Activated CD4-positive, alpha-beta memory T cell treated with anti-CD3 and anti-CD28 coated beads for 36 hours (primary cell): ENCODE measurements around the gene SLC39A3. TPM values are rescaled to one million over a fixed set of nuclear protein-coding genes. Genes with fewer than 3 reads are reported as not detected.

Source experiments
- CTCF ChIA-PET: fragments of 350-600 bp; sonication (Branson Sonifier 250); formaldehyde crosslinking; loops from one replicate; lab custom pipeline; 2021; ENCODE audit warnings: antibody characterized with exemption, inconsistent platforms; lab: Charles Lee
- POLR2A ChIA-PET: fragments of 350-600 bp; sonication (Branson Sonifier 250); formaldehyde crosslinking; loops from one replicate; lab custom pipeline; 2021; ENCODE audit warnings: antibody characterized with exemption; lab: Charles Lee
- DNase-seq: peaks from one replicate; pipeline ENCODE4 v3.0.0-alpha.2; 2020
- H3K27ac Mint-ChIP-seq: one replicate; pipeline ENCODE4 v1.8.0; 2021; ENCODE audit warnings: mixed read lengths
- H3K27me3 Mint-ChIP-seq: one replicate; pipeline ENCODE4 v1.8.0; 2021; ENCODE audit warnings: mixed read lengths
- H3K36me3 Mint-ChIP-seq: one replicate; pipeline ENCODE4 v1.8.0; 2021; ENCODE audit warnings: mixed read lengths
- H3K4me1 Mint-ChIP-seq: one replicate; pipeline ENCODE4 v1.8.0; 2021; ENCODE audit warnings: low read depth, mixed read lengths
- H3K4me3 Mint-ChIP-seq: one replicate; pipeline ENCODE4 v1.8.0; 2021; ENCODE audit warnings: mild to moderate bottlenecking, mixed read lengths
- H3K9me3 Mint-ChIP-seq: one replicate; pipeline ENCODE4 v1.8.0; 2021; ENCODE audit warnings: mixed read lengths
- intact Hi-C: fragments of 100-400 bp; cut with micrococcal nuclease; formaldehyde crosslinking; loops from one replicate; pipeline ENCODE4 v1.15.1; 2023
- total RNA-seq, 2 experiments: library from RNA; stranded (reverse); gene quantifications; one replicate each; pipeline ENCODE4 v1.2.3, GENCODE V29; 2021

The SLC39A3 gene
- total RNA-seq, 2 experiments from 2014 or later = 21.0 to 24.0 TPM

- ChIA-PET CTCF (interaction anchor here (1.7 kb wide), 1 partner anchor 23 kb away, joined by 5 read pairs; no protein-coding TSS in a partner anchor), POLR2A (no interaction called here)
- Mint-ChIP-seq H3K4me1 (no peaks in the 10 kb centered on the region), H3K4me3 (no peak overlapping the region), H3K36me3 (no peaks in the 10 kb centered on the region), H3K9me3 (no peaks in the 10 kb centered on the region), H3K27me3 (peaks cover 14% of the 10 kb centered on the region), H3K27ac (no peak overlapping the region)
- DNase-seq = no peak
- intact Hi-C loops = no loop called here
Observed at GRCh38 chr19:2726904-2727639, 12.7 kb downstream of the SLC39A3 start.

- DNase-seq = no peak
- Mint-ChIP-seq H3K27ac (no peak overlapping the region), H3K4me3 (no peak overlapping the region), H3K4me1 (no peaks in the 10 kb centered on the region), H3K36me3 (no peaks in the 10 kb centered on the region), H3K9me3 (no peaks in the 10 kb centered on the region), H3K27me3 (peaks cover 20% of the 10 kb centered on the region)
- ChIA-PET POLR2A (no interaction called here), CTCF (interaction anchor here (1.7 kb wide), 1 partner anchor 23 kb away, joined by 5 read pairs; no protein-coding TSS in a partner anchor)
- intact Hi-C loops = no loop called here
Observed at GRCh38 chr19:2726160-2726855, 13.5 kb downstream of the SLC39A3 start.

GRCh38 chr19:2724148-2724557 is 15.7 kb downstream of the SLC39A3 start:
- Mint-ChIP-seq H3K4me3 (no peak overlapping the region), H3K9me3 (no peaks in the 10 kb centered on the region), H3K27me3 (peaks cover 27% of the 10 kb centered on the region), H3K36me3 (no peaks in the 10 kb centered on the region), H3K4me1 (no peaks in the 10 kb centered on the region), H3K27ac (no peak overlapping the region)
- no peak for DNase-seq
- intact Hi-C loops = no loop called here
- ChIA-PET POLR2A (no interaction called here), CTCF (no interaction called here)

GRCh38 chr19:2723747-2724146 is 16.1 kb downstream of the SLC39A3 start:
- Mint-ChIP-seq H3K27me3 (peaks cover 29% of the 10 kb centered on the region), H3K4me3 (no peak overlapping the region), H3K36me3 (no peaks in the 10 kb centered on the region), H3K27ac (no peak overlapping the region), H3K9me3 (no peaks in the 10 kb centered on the region), H3K4me1 (no peaks in the 10 kb centered on the region)
- ChIA-PET POLR2A (no interaction called here), CTCF (no interaction called here)
- no peak for DNase-seq
- intact Hi-C loops = no loop called here

GRCh38 chr19:2723345-2723715 is 16.5 kb downstream of the SLC39A3 start:
- CTCF ChIA-PET = no interaction called here
- H3K4me1 Mint-ChIP-seq = no peaks in the 10 kb centered on the region
- no peak overlapping the region for H3K4me3 Mint-ChIP-seq
- intact Hi-C loops = no loop called here
- no peaks in the 10 kb centered on the region for H3K9me3 Mint-ChIP-seq
- POLR2A ChIA-PET = no interaction called here
- H3K27me3 Mint-ChIP-seq = peaks cover 29% of the 10 kb centered on the region
- H3K36me3 Mint-ChIP-seq = no peaks in the 10 kb centered on the region
- H3K27ac Mint-ChIP-seq = no peak overlapping the region
- DNase-seq = no peak

GRCh38 chr19:2722541-2723344 is 17.1 kb downstream of the SLC39A3 start:
- H3K36me3 Mint-ChIP-seq = no peaks in the 10 kb centered on the region
- no peak for DNase-seq
- H3K4me1 Mint-ChIP-seq = no peaks in the 10 kb centered on the region
- H3K4me3 Mint-ChIP-seq = no peak overlapping the region
- H3K9me3 Mint-ChIP-seq = no peaks in the 10 kb centered on the region
- no peak overlapping the region for H3K27ac Mint-ChIP-seq
- H3K27me3 Mint-ChIP-seq = peaks cover 29% of the 10 kb centered on the region
- intact Hi-C loops = no loop called here
- POLR2A ChIA-PET = no interaction called here
- CTCF ChIA-PET = no interaction called here

- Mint-ChIP-seq H3K9me3 (no peaks in the 10 kb centered on the region), H3K4me3 (peak overlapping the region; percentile 23), H3K27me3 (peaks cover 23% of the 10 kb centered on the region), H3K36me3 (no peaks in the 10 kb centered on the region), H3K4me1 (no peaks in the 10 kb centered on the region), H3K27ac (no peak overlapping the region)
- intact Hi-C loops = no loop called here
- DNase-seq = no peak
- POLR2A ChIA-PET = interaction anchor here (0.5 kb wide), 1 partner anchor 150 kb away, joined by 5 read pairs; no protein-coding TSS in a partner anchor
- CTCF ChIA-PET = no interaction called here
Observed at GRCh38 chr19:2721570-2722540, 18.0 kb downstream of the SLC39A3 start.

GRCh38 chr19:2720777-2721569 is 18.8 kb downstream of the SLC39A3 start, which contains the start of gene DIRAS1:
DIRAS1 (minus strand) TSS chr19:2721372; CDS start chr19:2717806, 3,566 bp downstream.
- peaks cover 20% of the 10 kb centered on the region for H3K27me3 Mint-ChIP-seq
- POLR2A ChIA-PET = no interaction called here
- peaks cover under 1% of the 10 kb centered on the region for H3K9me3 Mint-ChIP-seq
- no peak for DNase-seq
- intact Hi-C loops = no loop called here
- H3K4me3 Mint-ChIP-seq = peak within 1 kb of the TSS; percentile 23
- CTCF ChIA-PET = no interaction called here
- no peaks in the 10 kb centered on the region for H3K36me3 Mint-ChIP-seq
- no peak within 1 kb of the TSS for H3K27ac Mint-ChIP-seq
- no peaks in the 10 kb centered on the region for H3K4me1 Mint-ChIP-seq

GRCh38 chr19:2719920-2720776 is 19.7 kb downstream of the SLC39A3 start:
- DNase-seq = no peak
- CTCF ChIA-PET = no interaction called here
- Mint-ChIP-seq H3K4me1 (no peaks in the 10 kb centered on the region), H3K4me3 (peak overlapping the region; percentile 39), H3K27me3 (peaks cover 24% of the 10 kb centered on the region), H3K9me3 (peaks cover 8% of the 10 kb centered on the region), H3K36me3 (no peaks in the 10 kb centered on the region), H3K27ac (no peak overlapping the region)
- intact Hi-C loops = no loop called here
- POLR2A ChIA-PET = interaction anchor here (0.5 kb wide), 1 partner anchor 29 kb away, joined by 3 read pairs; no protein-coding TSS in a partner anchor

GRCh38 chr19:2719232-2719735 is 20.5 kb downstream of the SLC39A3 start:
- no peak for DNase-seq
- POLR2A ChIA-PET = no interaction called here

More at GRCh38 chr19:2719232-2719735, 20.5 kb downstream of the SLC39A3 start:
- Mint-ChIP-seq H3K9me3 (peaks cover 11% of the 10 kb centered on the region), H3K27me3 (peaks cover 23% of the 10 kb centered on the region), H3K36me3 (no peaks in the 10 kb centered on the region), H3K4me3 (no peak overlapping the region), H3K27ac (no peak overlapping the region), H3K4me1 (no peaks in the 10 kb centered on the region)
- CTCF ChIA-PET = no interaction called here
- intact Hi-C loops = no loop called here
